ENCODE data around the gene PEAR1.

- TF ChIP-seq CTCF (conservative IDR thresholded peaks at IDR 0.05) (no peak), EZH2 (IDR thresholded peaks at IDR 0.05; ENCODE audit: low read depth) (no peak)
Observed at GRCh38 chr1:156854634-156855033, 38.9 kb upstream of the PEAR1 start.
